HepG2 (cell line): ENCODE measurements around the gene BIRC7. TPM values are rescaled to one million over a fixed set of nuclear protein-coding genes. Genes with fewer than 3 reads are reported as not detected.

Source experiments
- AHR ChIP-seq: IDR thresholded peaks from 2 replicates; pipeline ENCODE4 v1.6.1; 2018; ENCODE audit warnings: missing genetic modification reagents, missing compliant biosample characterization
- EP300 ChIP-seq, 3 experiments: sonication (generic) in 1 of 3; formaldehyde crosslinking in 1 of 3; IDR thresholded peaks; 2 replicates each; pipeline versions ENCODE4 v1.5.1 to v1.6.1; 2011 to 2020; ENCODE audit warnings: low read depth in 2 of 3, low read length in 2 of 3, borderline replicate concordance in 1 of 3, improper control_type of control experiment in 1 of 3, mild to moderate bottlenecking in 1 of 3, missing genetic modification reagents in 1 of 3, moderate library complexity in 1 of 3
- ERF ChIP-seq: IDR thresholded peaks from 2 replicates; pipeline ENCODE4 v1.6.1; 2018; ENCODE audit warnings: missing biosample characterization, missing genetic modification reagents
- ESRRA ChIP-seq: sonication (generic); formaldehyde crosslinking; IDR thresholded peaks from 2 replicates; pipeline ENCODE4 v1.5.1; 2020; ENCODE audit warnings: mild to moderate bottlenecking, low read depth, missing genetic modification reagents
- EZH2 ChIP-seq: conservative IDR thresholded peaks from 2 replicates; pipeline ENCODE4 v1.6.1; 2012; ENCODE audit warnings: mild to moderate bottlenecking, low read depth, low read length, moderate library complexity
- FOXO1 ChIP-seq: sonication (generic); formaldehyde crosslinking; IDR thresholded peaks from 2 replicates; pipeline ENCODE4 v1.4.0; 2020; ENCODE audit warnings: missing genetic modification reagents
- GATAD2A ChIP-seq: IDR thresholded peaks from 2 replicates; pipeline ENCODE4 v1.6.1; 2016
- HNRNPUL1 ChIP-seq: fragments of 200-400 bp; formaldehyde crosslinking; IDR thresholded peaks from 2 replicates; pipeline ENCODE4 v1.6.1; 2017; ENCODE audit warnings: low read depth, mild to moderate bottlenecking, low read length, moderate library complexity
- IRF2 ChIP-seq: IDR thresholded peaks from 2 replicates; pipeline ENCODE4 v1.6.1; 2018; ENCODE audit warnings: missing genetic modification reagents, missing compliant biosample characterization
- KDM5B ChIP-seq: sonication (generic); formaldehyde crosslinking; IDR thresholded peaks from 2 replicates; pipeline ENCODE4 v1.4.0; 2020; ENCODE audit warnings: missing genetic modification reagents, mild to moderate bottlenecking, borderline replicate concordance
- MEIS2 ChIP-seq: sonication (generic); formaldehyde crosslinking; IDR thresholded peaks from 2 replicates; pipeline ENCODE4 v1.9.0; 2021; ENCODE audit warnings: mild to moderate bottlenecking, missing genetic modification reagents
- POLR2G ChIP-seq: fragments of 200-400 bp; formaldehyde crosslinking; IDR thresholded peaks from 2 replicates; pipeline ENCODE4 v1.6.1; 2018; ENCODE audit warnings: mild to moderate bottlenecking, low read depth, low read length, moderate library complexity
- REL ChIP-seq: sonication (generic); formaldehyde crosslinking; conservative IDR thresholded peaks from 2 replicates; pipeline ENCODE4 v1.8.0; 2022; ENCODE audit warnings: mild to moderate bottlenecking, missing genetic modification reagents, moderate library complexity
- ZBTB1 ChIP-seq: sonication (generic); formaldehyde crosslinking; IDR thresholded peaks from 2 replicates; pipeline ENCODE4 v1.4.0; 2020; ENCODE audit warnings: missing genetic modification reagents, borderline replicate concordance
- ZFP82 ChIP-seq: sonication (generic); formaldehyde crosslinking; IDR thresholded peaks from 2 replicates; pipeline ENCODE4 v1.5.1; 2020; ENCODE audit warnings: mild to moderate bottlenecking, missing genetic modification reagents, borderline replicate concordance
- ZNF674 ChIP-seq: sonication (generic); formaldehyde crosslinking; IDR thresholded peaks from 2 replicates; pipeline ENCODE4 v1.5.0; 2020; ENCODE audit warnings: low read depth, mild to moderate bottlenecking, missing genetic modification reagents
- ZNF839 ChIP-seq: sonication (generic); formaldehyde crosslinking; IDR thresholded peaks from 2 replicates; pipeline ENCODE4 v1.4.0; 2020; ENCODE audit warnings: missing genetic modification reagents, mild to moderate bottlenecking, borderline replicate concordance
- polyA plus RNA-seq, 8 experiments: library from polyadenylated mRNA; depleted of rRNA in 3 of 8; stranded (reverse) in 7 of 8; unstranded in 1 of 8; fragments of >200 nt; fragmentation: Illumina TruSeq in 4 of 8; extraction: Trizol in 4 of 8; gene quantifications; 2 replicates each; pipeline versions ENCODE4 v1.2.1 to v1.2.3, GENCODE V29; 2011 to 2016; ENCODE audit warnings: low read depth in 4 of 8, missing spikeins in 1 of 8, mixed read lengths in 1 of 8; ENCODE audit not compliant: insufficient read depth in 1 of 8
- total RNA-seq, 5 experiments: library from RNA; depleted of rRNA; stranded (reverse); fragments of >200 nt; fragmentation: Illumina TruSeq; extraction: Trizol; gene quantifications; 2 replicates each; pipeline ENCODE4 v1.2.3, GENCODE V29; 2016; ENCODE audit warnings: low read depth in 1 of 5
- TF ChIP-seq, protein P1 (sequence below): sonication (generic); formaldehyde crosslinking; IDR thresholded peaks from 2 replicates; pipeline ENCODE4 v1.5.1; 2020; ENCODE audit warnings: mild to moderate bottlenecking, missing genetic modification reagents, borderline replicate concordance
- TF ChIP-seq, protein P2 (sequence below): sonication (generic); formaldehyde crosslinking; IDR thresholded peaks from 2 replicates; pipeline ENCODE4 v1.8.1; 2022; ENCODE audit warnings: low read depth, mild to moderate bottlenecking, missing genetic modification reagents

The BIRC7 gene
- total and polyA plus RNA-seq, 2 of the 13 experiments (the other 11 are each of a cell fraction or from before 2014, with no cell fraction given), result 0.27 to 5.1 TPM

DNA sequence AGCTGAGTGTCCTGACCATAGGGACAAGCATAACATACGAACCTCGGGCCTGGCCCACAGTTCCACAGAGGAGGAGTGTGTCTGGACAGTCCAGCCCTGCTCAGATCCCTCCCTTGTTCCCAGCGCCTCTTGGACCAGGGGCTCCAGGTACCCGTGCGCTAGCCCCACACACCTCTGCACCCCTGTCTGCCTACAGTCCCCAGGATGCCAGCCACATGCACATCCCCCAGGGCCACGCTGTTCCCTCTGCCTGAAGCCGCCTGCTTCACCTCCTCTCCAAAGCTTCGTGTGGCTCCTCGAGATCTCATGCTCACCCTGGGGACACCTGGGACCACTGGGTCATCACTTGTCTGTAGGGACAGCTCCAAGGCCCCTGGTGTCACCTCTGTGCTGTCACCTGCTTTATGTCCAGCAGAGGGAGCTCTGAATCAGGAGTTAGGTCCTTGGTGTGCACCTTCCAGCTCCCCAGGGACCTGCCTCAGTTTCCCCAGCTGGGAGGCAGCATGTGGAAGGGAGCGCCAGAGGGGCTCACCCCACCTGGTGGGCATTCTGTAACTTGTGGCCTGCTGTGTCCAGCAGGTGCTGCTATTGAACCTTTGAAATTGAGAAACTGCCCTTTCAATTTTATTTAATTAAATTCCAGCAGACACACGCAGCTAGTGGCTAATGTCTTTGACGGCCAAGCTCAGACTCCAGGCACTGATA is 12.4 kb upstream of the BIRC7 start (continued):
- TF ChIP-seq, protein P1, sequence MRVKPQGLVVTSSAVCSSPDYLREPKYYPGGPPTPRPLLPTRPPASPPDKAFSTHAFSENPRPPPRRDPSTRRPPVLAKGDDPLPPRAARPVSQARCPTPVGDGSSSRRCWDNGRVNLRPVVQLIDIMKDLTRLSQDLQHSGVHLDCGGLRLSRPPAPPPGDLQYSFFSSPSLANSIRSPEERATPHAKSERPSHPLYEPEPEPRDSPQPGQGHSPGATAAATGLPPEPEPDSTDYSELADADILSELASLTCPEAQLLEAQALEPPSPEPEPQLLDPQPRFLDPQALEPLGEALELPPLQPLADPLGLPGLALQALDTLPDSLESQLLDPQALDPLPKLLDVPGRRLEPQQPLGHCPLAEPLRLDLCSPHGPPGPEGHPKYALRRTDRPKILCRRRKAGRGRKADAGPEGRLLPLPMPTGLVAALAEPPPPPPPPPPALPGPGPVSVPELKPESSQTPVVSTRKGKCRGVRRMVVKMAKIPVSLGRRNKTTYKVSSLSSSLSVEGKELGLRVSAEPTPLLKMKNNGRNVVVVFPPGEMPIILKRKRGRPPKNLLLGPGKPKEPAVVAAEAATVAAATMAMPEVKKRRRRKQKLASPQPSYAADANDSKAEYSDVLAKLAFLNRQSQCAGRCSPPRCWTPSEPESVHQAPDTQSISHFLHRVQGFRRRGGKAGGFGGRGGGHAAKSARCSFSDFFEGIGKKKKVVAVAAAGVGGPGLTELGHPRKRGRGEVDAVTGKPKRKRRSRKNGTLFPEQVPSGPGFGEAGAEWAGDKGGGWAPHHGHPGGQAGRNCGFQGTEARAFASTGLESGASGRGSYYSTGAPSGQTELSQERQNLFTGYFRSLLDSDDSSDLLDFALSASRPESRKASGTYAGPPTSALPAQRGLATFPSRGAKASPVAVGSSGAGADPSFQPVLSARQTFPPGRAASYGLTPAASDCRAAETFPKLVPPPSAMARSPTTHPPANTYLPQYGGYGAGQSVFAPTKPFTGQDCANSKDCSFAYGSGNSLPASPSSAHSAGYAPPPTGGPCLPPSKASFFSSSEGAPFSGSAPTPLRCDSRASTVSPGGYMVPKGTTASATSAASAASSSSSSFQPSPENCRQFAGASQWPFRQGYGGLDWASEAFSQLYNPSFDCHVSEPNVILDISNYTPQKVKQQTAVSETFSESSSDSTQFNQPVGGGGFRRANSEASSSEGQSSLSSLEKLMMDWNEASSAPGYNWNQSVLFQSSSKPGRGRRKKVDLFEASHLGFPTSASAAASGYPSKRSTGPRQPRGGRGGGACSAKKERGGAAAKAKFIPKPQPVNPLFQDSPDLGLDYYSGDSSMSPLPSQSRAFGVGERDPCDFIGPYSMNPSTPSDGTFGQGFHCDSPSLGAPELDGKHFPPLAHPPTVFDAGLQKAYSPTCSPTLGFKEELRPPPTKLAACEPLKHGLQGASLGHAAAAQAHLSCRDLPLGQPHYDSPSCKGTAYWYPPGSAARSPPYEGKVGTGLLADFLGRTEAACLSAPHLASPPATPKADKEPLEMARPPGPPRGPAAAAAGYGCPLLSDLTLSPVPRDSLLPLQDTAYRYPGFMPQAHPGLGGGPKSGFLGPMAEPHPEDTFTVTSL (CRISPR knock-in tag), result no peak
- TF ChIP-seq POLR2G (no peak), KDM5B (CRISPR knock-in tag) (peak; percentile 35; the same call in 1 of the 2 replicates), EZH2 (peak; percentile 41; the same call in 1 of the 2 replicates), MEIS2 (CRISPR knock-in tag) (no peak), HNRNPUL1 (no peak), IRF2 (0 out of 2 replicates have a peak, but pooled peaks have one; percentile 15), ESRRA (no peak), FOXO1 (CRISPR knock-in tag) (peak; percentile 41; the same call in 1 of the 2 replicates), ZNF839 (CRISPR knock-in tag) (peak; percentile 32; the same call in 1 of the 2 replicates), ZBTB1 (CRISPR knock-in tag) (no peak), ERF (CRISPR knock-in tag) (peak; percentile 27; the same call in 1 of the 2 replicates), ZFP82 (CRISPR knock-in tag) (no peak), GATAD2A (no peak), REL (CRISPR knock-in tag) (no peak), AHR (CRISPR knock-in tag) (no peak), ZNF674 (CRISPR knock-in tag) (0 out of 2 replicates have a peak, but pooled peaks have one; percentile 61), EP300 (IDR thresholded peaks at IDR 0.05; ENCODE audit: low read depth in 2 of 2, low read length in 2 of 2) (no peak), EP300 (CRISPR knock-in tag; IDR thresholded peaks at IDR 0.05; ENCODE audit: borderline replicate concordance) (0 out of 2 replicates have a peak, but pooled peaks have one; percentile 24)
- TF ChIP-seq, protein P2, sequence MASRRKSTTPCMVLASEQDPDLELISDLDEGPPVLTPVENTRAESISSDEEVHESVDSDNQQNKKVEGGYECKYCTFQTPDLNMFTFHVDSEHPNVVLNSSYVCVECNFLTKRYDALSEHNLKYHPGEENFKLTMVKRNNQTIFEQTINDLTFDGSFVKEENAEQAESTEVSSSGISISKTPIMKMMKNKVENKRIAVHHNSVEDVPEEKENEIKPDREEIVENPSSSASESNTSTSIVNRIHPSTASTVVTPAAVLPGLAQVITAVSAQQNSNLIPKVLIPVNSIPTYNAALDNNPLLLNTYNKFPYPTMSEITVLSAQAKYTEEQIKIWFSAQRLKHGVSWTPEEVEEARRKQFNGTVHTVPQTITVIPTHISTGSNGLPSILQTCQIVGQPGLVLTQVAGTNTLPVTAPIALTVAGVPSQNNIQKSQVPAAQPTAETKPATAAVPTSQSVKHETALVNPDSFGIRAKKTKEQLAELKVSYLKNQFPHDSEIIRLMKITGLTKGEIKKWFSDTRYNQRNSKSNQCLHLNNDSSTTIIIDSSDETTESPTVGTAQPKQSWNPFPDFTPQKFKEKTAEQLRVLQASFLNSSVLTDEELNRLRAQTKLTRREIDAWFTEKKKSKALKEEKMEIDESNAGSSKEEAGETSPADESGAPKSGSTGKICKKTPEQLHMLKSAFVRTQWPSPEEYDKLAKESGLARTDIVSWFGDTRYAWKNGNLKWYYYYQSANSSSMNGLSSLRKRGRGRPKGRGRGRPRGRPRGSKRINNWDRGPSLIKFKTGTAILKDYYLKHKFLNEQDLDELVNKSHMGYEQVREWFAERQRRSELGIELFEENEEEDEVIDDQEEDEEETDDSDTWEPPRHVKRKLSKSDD (CRISPR knock-in tag), result no peak
